Spleen (tissue), 11 donors: ENCODE data around the gene LBR. TPM values are rescaled to one million over a fixed set of nuclear protein-coding genes. Genes with fewer than 3 reads are reported as not detected.

Source experiments
- DNase-seq: peaks from one replicate; pipeline ENCODE4 v3.0.0-alpha.2; 2020
- H3K27ac ChIP-seq, 8 donors: fragments of 200-600 bp; sonication (generic) in 7 of 8; 1 replicate in 4 of 8; 2 replicates in 4 of 8; pipeline versions ENCODE4 v1.5.0 to v1.8.0; 2016 to 2021; ENCODE audit warnings: inconsistent platforms in 4 of 8, mild to moderate bottlenecking in 4 of 8, moderate library complexity in 1 of 8
- H3K27me3 ChIP-seq, 7 donors: fragments of 200-600 bp; sonication (generic) in 6 of 7; replicated peaks in 1 of 7; 1 replicate in 4 of 7; 2 replicates in 3 of 7; pipeline versions ENCODE4 v1.5.0 to v1.8.0; 2016 to 2021; ENCODE audit warnings: inconsistent platforms in 3 of 7, mild to moderate bottlenecking in 1 of 7
- H3K36me3 ChIP-seq, 6 donors: fragments of 200-600 bp; sonication (generic) in 5 of 6; 1 replicate in 4 of 6; 2 replicates in 2 of 6; pipeline versions ENCODE4 v1.5.0 to v1.8.0; 2016 to 2021; ENCODE audit warnings: inconsistent platforms in 2 of 6
- H3K4me1 ChIP-seq, 6 donors: fragments of 200-600 bp; sonication (generic) in 5 of 6; 1 replicate in 3 of 6; 2 replicates in 3 of 6; pipeline versions ENCODE4 v1.5.0 to v1.8.0; 2016 to 2021; ENCODE audit warnings: inconsistent platforms in 3 of 6
- H3K4me3 ChIP-seq, 8 donors: fragments of 200-600 bp; sonication (generic) in 7 of 8; 1 replicate in 4 of 8; 2 replicates in 4 of 8; pipeline versions ENCODE4 v1.5.0 to v1.8.0; 2016 to 2021; ENCODE audit warnings: inconsistent platforms in 4 of 8, mild to moderate bottlenecking in 4 of 8, moderate library complexity in 2 of 8
- H3K9me3 ChIP-seq, 8 donors: fragments of 200-600 bp; sonication (generic) in 7 of 8; 1 replicate in 4 of 8; 2 replicates in 4 of 8; pipeline versions ENCODE4 v1.5.0 to v1.8.0; 2016 to 2021; ENCODE audit warnings: inconsistent platforms in 4 of 8
- CTCF ChIP-seq, 11 experiments: fragments of 200-600 bp in 7 of 11; fragments of 450-650 bp in 4 of 11; sonication (generic) in 4 of 11; IDR thresholded peaks in 8 of 11; conservative IDR thresholded peaks in 3 of 11; 1 replicate in 7 of 11; 2 replicates in 4 of 11; pipeline versions ENCODE4 v1.4.0 to v1.8.0; 2016 to 2021; ENCODE audit warnings: antibody characterized with exemption in 11 of 11, inconsistent platforms in 4 of 11, mild to moderate bottlenecking in 1 of 11
- POLR2A ChIP-seq, 3 donors: fragments of 450-650 bp; IDR thresholded peaks; one replicate each; pipeline ENCODE4 v1.5.1; 2017; ENCODE audit warnings: antibody characterized with exemption in 3 of 3, mild to moderate bottlenecking in 1 of 3
- POLR2AphosphoS5 ChIP-seq, 3 donors: sonication (generic); formaldehyde crosslinking; IDR thresholded peaks; one replicate each; pipeline ENCODE4 v1.5.1; 2017; ENCODE audit warnings: antibody characterized with exemption in 3 of 3
- WGBS, 5 donors: extraction: QIAGEN DNeasy Blood & Tissue Kit in 3 of 5; methylation state at CpG; one replicate each; pipeline versions ENCODE4 v1.1.5 to v1.1.7; 2013 to 2018; 5-methylcytosine and 5-hydroxymethylcytosine counted together
- intact Hi-C: fragments of 100-400 bp; cut with DNase I; formaldehyde crosslinking; loops from one replicate; pipeline ENCODE4 v1.15.0; 2023; ENCODE audit warnings: low total_unique reads
- polyA plus RNA-seq, 3 donors: library from polyadenylated mRNA; stranded (reverse); fragments of 200-250 nt; gene quantifications; one replicate each; pipeline ENCODE4 v1.2.1, GENCODE V29; 2013
- total RNA-seq, 7 donors: library from RNA; depleted of rRNA in 3 of 7; stranded (reverse); fragments of >200 nt in 3 of 7; fragmentation: NEBNext Ultra II Directional in 4 of 7; extraction: Animal tissue kit (Norgen Biotek cat#: 25700) in 4 of 7; gene quantifications; one replicate each; pipeline versions ENCODE4 v1.1.0 to v1.2.1, GENCODE V29; 2016 to 2021
- donor health status: healthy with polysubstance abuse.
- donor health status: DM: no; HTN: no; CAD: no; lungs with moderate emphysema.
- donor health status: DM: no; HTN: no; CAD: no.
- donor health status: Bipolar disorder and iron deficiency.
- donor health status: healthy.
- donor health status: DM: no; HTN: no; CAD: no.
- donor health status: DM: yes; HTN: yes; CAD: no.

Gene LBR
- total and polyA plus RNA-seq, 10 donors, result 20.8 to 157 (median 87.9) TPM

- TF ChIP-seq POLR2AphosphoS5 (IDR thresholded peaks at IDR 0.05) (peak in 1 of 3 donors; percentile 26), CTCF (IDR thresholded peaks at IDR 0.05 in 8 of 11, conservative IDR thresholded peaks at IDR 0.05 in 3 of 11) (no peak)
- peak overlapping the region in 7 of 8 donors; percentile 95 to 99 (median 96) for H3K27ac ChIP-seq
- H3K4me3 ChIP-seq, result peak overlapping the region in 5 of 8 donors; percentile 75 to 99 (median 90)
- no peak for DNase-seq
- H3K36me3 ChIP-seq, result peaks cover 0 to 33% (median 13%) of the 10 kb centered on the region in 6 donors
- intact Hi-C loops, result no loop called here
- peaks cover 17 to 86% (median 61%) of the 10 kb centered on the region in 6 donors for H3K4me1 ChIP-seq
- no peaks in the 10 kb centered on the region for H3K9me3 ChIP-seq
- no peaks in the 10 kb centered on the region for H3K27me3 ChIP-seq
- WGBS, 5 donors, result 25 to 39% (median 29%) methylated on average over 5 of the region's 5 CpGs
These were observed 2.5 kb downstream of the LBR start for GRCh38 chr1:225425201-225425786.

- WGBS, 5 donors, result 70 to 88% (median 82%) methylated on average over 6 of the region's 6 CpGs
- no peak for DNase-seq
- peak overlapping the region in 2 of 8 donors; percentile 90 to 99 for H3K4me3 ChIP-seq
- H3K27ac ChIP-seq, result peak overlapping the region in 7 of 8 donors; percentile 95 to 99 (median 96)
- no peaks in the 10 kb centered on the region for H3K27me3 ChIP-seq
- intact Hi-C loops, result no loop called here
- H3K9me3 ChIP-seq, result no peaks in the 10 kb centered on the region
- H3K36me3 ChIP-seq, result peaks cover 0 to 40% (median 16%) of the 10 kb centered on the region in 6 donors
- no peak for TF ChIP-seq POLR2A (IDR thresholded peaks at IDR 0.05)
- no peak for TF ChIP-seq CTCF (IDR thresholded peaks at IDR 0.05 in 8 of 11, conservative IDR thresholded peaks at IDR 0.05 in 3 of 11)
- TF ChIP-seq POLR2AphosphoS5 (IDR thresholded peaks at IDR 0.05), result no peak
- H3K4me1 ChIP-seq, result peaks cover 17 to 87% (median 62%) of the 10 kb centered on the region in 6 donors
These were observed 3.2 kb downstream of the LBR start for GRCh38 chr1:225424562-225425200.

- peaks cover 17 to 76% (median 54%) of the 10 kb centered on the region in 6 donors for H3K4me1 ChIP-seq
- intact Hi-C loops, result no loop called here
- WGBS, 5 donors, result 58 to 83% (median 73%) methylated on average over 2 of the region's 2 CpGs
- no peak overlapping the region for H3K4me3 ChIP-seq
- DNase-seq, result no peak
- H3K27me3 ChIP-seq, result no peaks in the 10 kb centered on the region
- H3K36me3 ChIP-seq, result peaks cover 0 to 52% (median 28%) of the 10 kb centered on the region in 6 donors
- H3K27ac ChIP-seq, result peak overlapping the region in 4 of 8 donors; percentile 19 to 96 (median 59)
- no peaks in the 10 kb centered on the region for H3K9me3 ChIP-seq
- TF ChIP-seq CTCF (IDR thresholded peaks at IDR 0.05 in 8 of 11, conservative IDR thresholded peaks at IDR 0.05 in 3 of 11), result no peak
- TF ChIP-seq POLR2A (IDR thresholded peaks at IDR 0.05), result no peak
- no peak for TF ChIP-seq POLR2AphosphoS5 (IDR thresholded peaks at IDR 0.05)
These were observed 4.4 kb downstream of the LBR start for GRCh38 chr1:225423518-225423855.

GRCh38 chr1:225422795-225423517 is 4.9 kb downstream of the LBR start:
- H3K36me3 ChIP-seq, result peaks cover 0 to 57% (median 31%) of the 10 kb centered on the region in 6 donors
- intact Hi-C loops, result no loop called here
- peak overlapping the region in 6 of 8 donors; percentile 44 to 96 (median 72) for H3K27ac ChIP-seq
- no peak for TF ChIP-seq POLR2AphosphoS5 (IDR thresholded peaks at IDR 0.05)
- no peak overlapping the region for H3K4me3 ChIP-seq
- no peaks in the 10 kb centered on the region for H3K9me3 ChIP-seq
- H3K27me3 ChIP-seq, result no peaks in the 10 kb centered on the region
- no peak for DNase-seq
- H3K4me1 ChIP-seq, result peaks cover 17 to 81% (median 54%) of the 10 kb centered on the region in 6 donors
- WGBS, 5 donors, result 71 to 81% (median 78%) methylated on average over 7 of the region's 7 CpGs
